Hematopoietic multipotent progenitor cell (in vitro differentiated cells): ENCODE results near the gene NFIB. TPM values are rescaled to one million over a fixed set of nuclear protein-coding genes. Genes with fewer than 3 reads are reported as not detected.

Source experiments
- DNase-seq, 3 donors: peaks; one replicate each; pipeline ENCODE4 v3.0.0-alpha.2; 2011 to 2015; ENCODE audit warnings: low read depth in 2 of 3, low spot score in 2 of 3
- total RNA-seq: library from RNA; depleted of rRNA; stranded (reverse); fragments of >200 nt; gene quantifications from one replicate; pipeline ENCODE4 v1.2.3, GENCODE V29; 2012

NFIB gene
- total RNA-seq, 1 donor = 1.1 TPM

DNA sequence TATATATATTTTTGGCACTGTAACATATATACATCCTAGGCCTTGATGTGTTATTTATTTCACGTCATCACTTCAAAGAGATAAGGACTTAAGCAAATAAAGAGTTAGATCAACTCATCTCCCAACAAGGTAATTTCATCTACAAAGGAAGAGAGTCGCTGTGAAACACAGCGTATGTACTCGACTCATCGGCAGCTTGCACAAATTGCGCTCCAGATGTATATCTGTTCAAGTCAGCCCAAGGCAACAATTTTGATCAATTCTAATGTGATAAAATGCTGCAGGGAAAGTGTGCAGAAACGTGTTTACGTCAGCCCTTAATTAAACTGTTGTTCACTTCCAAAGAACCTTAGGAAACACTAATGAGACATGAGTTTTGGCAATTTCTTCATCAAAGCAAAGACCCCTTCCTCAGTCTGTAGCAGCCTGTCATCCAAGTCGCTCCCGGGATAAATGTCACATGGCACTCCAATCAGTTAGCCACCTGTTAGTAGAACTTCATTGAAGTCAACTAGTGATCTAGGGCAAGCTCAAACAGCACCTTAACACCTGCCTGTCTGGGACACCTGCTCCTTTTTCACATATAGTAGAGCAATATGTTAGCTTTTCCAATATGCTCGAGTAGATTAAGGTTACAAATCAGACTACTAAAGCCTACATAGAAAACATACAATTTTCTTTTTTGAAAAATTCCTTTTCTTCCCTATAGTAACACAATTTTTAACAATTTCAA lies 182.4 kb downstream of the NFIB start:
- DNase-seq = no peak

DNA sequence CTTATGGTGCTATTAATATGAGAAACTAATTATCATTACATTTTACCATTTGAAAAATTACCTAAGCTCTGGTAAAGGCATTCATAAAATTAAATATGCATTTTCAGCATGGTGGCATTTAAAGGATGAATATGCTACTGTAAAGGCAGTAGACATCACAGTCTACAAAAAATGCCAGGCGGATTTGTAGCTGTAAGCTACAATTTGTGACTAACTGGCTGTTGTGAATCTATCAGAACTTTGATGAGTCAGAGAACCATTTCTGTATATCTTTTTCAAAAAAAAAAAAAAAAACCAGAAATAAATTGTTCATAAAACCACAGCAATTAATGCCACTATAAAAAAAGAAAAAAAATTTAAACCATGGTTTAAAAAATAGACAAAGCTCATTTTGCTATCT lies 186.3 kb downstream of the NFIB start:
- DNase-seq = no peak

DNA sequence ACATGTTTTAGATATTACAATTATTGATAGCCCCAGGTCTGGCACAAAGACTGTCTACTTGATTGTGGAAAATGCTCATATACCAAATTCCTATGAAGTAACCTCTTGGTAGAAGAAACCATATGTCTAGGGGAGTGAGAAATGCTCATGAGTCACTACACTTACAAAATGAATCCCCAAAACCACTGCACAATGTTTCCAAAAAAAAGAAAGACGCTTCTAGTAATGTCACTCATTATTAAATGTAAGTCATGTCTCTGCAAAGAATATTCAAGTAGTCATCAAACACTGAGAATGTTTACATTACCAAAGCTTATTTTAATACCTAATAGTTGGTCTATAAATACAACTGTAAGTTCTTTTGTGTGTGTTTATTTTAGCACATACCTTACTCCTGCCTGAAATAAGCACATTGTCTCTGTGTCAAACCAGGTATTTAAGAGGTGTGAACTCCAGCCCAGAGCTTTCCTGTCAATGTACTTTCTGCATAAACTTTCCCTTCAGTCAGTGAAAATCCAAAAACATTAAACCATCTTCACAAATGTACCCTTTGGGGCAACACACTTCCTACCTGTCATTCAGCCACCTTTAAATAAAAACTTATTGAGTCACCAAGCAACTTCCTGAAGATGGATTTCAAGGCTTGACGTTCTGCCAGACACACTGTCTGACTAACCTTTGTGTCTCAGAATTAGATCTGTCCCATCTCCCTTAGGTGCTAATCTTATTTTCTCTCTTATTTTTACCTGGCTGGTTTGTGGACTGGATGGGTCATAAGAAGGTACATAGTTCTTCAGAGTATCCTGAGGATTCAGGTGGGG lies 194.0 kb downstream of the NFIB start:
- no peak for DNase-seq

DNA sequence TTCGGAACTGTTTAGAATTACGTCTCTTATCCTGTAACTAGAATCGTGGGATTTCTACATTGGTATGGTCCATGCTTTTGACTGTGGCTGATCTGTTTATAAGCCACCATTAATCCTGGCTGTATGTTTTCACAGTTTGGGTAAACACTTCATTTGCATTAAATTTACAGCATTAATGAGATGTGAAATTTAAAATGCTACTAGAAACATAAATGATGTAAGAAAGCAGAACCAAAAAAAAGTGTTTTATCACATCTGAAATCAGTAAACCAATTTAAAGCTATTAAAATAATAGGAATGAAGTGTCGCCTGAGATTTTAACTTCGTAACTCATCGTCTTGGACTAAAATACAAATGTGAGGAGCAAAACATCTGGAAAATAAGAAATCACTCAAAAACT lies 201.7 kb downstream of the NFIB start:
- no peak for DNase-seq

DNA sequence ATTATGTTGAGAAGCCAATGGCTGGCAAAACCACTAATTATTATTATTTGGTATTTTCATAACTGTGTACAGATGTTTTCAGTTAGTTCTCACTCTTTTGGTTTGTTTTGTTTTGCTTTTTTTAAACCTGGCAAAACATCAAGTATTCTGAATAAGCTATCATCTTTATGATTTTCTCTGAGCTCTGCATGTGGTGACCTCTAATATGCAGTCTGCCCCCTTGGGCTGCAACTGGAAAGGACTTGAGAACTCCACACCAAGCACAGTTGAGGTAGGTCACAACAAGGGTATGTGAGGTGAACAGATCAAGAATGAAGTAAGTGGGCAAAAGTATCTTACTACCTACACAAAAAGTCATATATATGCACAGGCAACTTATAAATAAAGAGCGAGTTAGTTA lies 202.2 kb downstream of the NFIB start:
- DNase-seq = no peak

GRCh38 chr9:14107977-14108376 lies 206.0 kb downstream of the NFIB start:
- peak in 1 of 3 donors; percentile 1 for DNase-seq

DNA sequence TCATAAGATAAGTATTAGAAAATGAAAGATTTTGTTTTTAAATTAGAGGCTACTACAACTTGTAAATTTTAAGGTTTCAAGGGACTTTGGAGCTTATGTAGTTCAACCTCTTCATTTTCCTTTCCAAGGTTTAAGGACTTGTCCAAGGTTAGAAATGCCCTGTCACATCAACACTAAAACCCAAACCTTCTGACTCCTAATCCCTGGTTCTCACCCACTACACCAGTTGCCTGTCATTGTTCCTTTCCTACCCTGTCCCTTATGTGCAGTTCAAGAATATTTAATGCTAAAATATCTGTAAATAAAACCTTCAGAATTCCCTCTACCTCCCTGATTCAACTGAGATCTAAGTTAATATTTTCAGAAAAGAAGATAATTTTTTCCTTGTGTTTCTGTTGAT lies 206.4 kb downstream of the NFIB start:
- DNase-seq = no peak

DNA sequence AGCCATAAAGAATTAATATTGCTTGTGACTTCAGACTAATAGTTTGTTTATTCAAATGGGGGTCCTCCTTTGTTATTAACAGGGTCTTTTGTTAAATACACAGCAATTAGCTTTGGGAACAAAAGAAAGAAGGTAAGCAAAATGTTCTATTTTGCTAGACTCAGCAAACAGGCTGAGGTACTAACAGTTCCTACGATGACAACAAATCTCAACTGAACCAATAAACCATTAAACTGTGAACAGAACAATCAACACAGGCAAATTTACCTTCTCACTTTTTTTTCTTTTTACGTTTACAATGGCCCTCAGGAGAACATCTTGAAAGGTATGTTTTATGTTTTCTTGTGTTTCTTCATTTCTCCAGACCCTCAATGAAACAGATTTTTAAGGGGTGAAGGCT lies 207.2 kb downstream of the NFIB start:
- no peak for DNase-seq

DNA sequence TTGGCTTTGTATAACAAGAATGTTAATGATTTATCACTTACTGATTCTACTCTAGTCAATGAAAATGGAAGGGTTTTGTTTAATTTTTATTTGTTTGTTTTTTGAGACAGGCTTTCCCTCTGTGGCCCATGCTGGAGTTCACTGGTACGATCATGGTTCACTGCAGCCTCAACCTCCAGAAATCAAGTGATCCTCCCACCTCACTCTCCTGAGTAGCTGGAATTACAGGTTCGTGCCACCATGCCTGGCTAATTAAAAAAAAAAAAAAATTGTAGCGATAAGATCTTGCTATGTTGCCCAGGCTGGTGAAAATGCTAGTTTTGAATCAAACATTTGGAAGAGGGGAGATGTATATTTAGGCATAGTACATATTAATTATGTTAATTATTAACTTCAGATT lies 209.4 kb downstream of the NFIB start:
- no peak for DNase-seq

- DNase-seq = no peak
Measured at GRCh38 chr9:14103115-14103514, 210.8 kb downstream of the NFIB start.

GRCh38 chr9:14099737-14100136 lies 214.2 kb downstream of the NFIB start:
- no peak for DNase-seq

GRCh38 chr9:14098486-14099180 lies 215.3 kb downstream of the NFIB start:
- DNase-seq = no peak

DNA sequence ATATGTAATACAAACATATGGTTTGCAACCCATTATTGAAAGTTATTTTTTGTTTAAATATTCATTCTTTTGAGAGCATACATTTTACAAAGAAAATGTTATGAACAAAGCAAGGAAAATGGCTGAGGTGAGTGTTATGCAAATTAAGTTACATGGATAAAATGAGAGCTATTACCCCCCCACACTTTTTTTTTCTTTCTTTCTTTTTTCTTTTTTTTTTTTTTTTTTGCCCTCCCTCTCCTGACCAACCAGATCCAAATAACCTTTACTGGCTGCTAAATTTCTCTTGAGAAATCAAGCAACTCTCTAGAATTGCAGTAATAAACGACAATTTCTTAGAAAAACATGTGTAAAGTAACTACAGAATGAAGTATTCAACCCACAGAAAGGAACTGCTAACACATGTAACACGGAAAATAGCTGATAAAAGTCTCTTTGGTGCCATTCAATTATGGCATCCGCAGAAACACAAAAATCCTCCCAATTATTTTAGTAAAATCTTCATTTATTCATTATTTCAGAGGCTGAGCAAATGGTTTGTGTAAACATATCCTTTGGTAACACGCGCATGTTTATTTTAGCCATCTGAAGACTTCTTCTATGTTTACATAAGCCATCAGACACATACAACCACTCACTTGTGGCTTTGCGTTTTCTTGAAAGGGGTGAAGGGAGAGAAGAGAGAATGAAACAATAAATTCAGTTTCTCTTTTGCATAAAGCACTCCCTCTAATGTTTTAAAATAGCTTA lies 216.1 kb downstream of the NFIB start:
- no peak for DNase-seq

DNA sequence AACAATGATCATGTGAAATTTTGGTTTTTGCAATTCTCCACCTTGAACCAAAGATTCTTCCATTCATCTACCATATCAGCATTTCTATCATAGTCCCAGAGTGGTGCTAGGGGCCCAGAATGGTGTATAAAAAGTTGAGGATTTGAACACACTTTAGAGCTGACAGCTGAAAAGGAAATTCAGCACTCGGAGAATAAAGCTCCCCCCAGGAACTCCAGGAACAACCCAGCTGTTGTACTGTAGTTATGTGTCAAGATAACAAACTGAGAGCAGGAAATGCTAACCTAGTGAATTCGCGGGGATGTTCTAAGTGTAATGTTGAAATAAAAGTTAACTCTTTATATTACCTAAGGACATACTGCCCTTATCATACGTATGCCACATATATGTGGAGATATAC lies 216.7 kb downstream of the NFIB start:
- no peak for DNase-seq

- DNase-seq = no peak
Measured at GRCh38 chr9:14096258-14096922, 217.6 kb downstream of the NFIB start.

DNA sequence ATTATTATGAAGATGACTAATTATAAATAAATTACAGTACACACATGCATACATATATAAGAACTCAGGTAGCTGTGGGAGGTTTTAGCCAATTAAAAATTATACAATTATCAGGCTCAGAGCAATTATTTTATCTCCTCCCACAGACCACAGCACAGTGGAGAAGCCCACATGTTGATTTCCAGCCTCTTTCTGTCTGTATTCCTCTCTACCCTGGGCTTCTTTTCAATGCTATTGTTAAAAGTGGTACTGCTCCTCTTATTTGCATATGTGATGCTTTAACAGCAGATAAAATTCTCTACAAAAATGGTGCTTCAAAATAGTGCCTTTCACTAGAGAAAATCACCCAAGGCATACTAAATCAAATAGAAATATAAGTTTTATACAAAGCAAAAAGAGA lies 218.7 kb downstream of the NFIB start:
- DNase-seq = no peak

- DNase-seq = no peak
Measured at GRCh38 chr9:14094491-14094890, 219.4 kb downstream of the NFIB start.

DNA sequence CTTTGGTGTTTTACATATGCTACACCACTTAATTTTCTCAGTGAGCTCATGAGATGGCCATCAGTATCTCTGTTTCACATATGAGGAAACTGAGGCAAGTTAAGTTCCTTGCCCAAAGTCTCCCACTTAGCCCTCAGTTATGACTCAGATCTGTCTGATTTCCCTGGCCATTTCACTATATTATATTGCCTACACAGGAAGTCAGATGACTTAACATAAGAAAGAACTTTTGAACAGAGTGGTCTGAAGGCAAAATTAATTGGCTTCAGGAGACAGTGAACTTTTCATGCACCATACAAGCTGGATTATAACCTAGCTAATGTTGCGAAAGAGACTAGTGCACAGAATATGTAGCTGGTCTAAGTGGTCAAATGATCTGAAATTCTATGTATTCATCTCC lies 221.6 kb downstream of the NFIB start:
- no peak for DNase-seq

- DNase-seq = no peak
Measured at GRCh38 chr9:14089051-14089803, 224.7 kb downstream of the NFIB start.

DNA sequence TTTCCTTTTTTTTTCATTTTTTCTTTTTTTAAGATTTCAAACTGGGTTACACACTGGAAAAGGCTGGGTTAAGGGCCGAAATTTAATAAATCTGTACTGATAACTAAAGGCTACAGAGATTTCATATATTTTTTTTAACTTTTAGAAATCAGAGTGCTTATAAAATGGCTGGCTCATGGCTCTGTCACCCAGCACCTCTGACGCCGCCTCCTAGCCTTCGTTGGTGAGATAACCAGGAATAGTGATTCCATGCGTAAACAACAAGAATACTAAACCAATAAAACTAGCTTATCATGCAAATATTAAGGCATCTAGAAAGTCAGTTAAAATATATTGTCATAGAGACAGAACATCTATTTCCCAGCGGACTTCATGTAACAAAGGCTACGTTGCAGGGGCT lies 226.4 kb downstream of the NFIB start:
- no peak for DNase-seq
